HG02763 (cell line): ENCODE measurements around the gene NET1.

Source experiments
- ATAC-seq: cut with Tn5 transposase; IDR thresholded peaks from one replicate; pipeline ENCODE4 v1.9.1; 2021; ENCODE audit warnings: mild to moderate bottlenecking, moderate library complexity; ENCODE audit not compliant: unreplicated experiment

Gene NET1

DNA sequence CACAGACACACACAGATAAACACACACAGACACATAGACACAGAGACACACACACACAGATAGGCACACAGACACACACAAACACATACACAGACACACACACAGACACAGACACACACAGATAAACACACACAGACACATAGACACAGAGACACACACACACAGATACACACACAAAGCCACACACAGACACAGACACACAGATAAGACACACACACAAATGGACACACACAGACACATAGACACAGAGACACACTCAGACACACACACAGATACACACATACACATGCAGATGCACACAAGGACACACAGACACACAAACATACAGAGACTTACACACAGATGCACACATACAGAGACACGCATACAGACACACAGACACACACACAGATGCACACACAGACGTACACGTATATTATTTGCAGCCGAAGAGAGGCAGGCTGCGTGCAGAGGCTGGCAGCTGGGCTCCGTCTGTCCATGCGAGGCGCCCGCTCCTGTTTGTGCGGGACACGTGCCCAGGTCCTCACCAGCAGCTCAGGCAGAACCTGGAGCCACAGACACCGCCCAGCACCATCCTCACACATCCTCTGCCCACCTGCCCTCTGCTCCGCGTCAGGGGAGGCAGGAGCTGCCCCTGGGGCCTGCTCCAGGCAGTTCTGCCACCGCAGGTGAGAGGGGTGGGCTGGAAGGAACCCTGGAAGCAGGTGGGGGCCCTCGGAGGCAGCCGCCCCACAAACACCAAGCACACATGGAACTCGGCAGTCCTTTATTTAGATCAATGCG is 85.8 kb downstream of the NET1 start:
- ATAC-seq: no peak

DNA sequence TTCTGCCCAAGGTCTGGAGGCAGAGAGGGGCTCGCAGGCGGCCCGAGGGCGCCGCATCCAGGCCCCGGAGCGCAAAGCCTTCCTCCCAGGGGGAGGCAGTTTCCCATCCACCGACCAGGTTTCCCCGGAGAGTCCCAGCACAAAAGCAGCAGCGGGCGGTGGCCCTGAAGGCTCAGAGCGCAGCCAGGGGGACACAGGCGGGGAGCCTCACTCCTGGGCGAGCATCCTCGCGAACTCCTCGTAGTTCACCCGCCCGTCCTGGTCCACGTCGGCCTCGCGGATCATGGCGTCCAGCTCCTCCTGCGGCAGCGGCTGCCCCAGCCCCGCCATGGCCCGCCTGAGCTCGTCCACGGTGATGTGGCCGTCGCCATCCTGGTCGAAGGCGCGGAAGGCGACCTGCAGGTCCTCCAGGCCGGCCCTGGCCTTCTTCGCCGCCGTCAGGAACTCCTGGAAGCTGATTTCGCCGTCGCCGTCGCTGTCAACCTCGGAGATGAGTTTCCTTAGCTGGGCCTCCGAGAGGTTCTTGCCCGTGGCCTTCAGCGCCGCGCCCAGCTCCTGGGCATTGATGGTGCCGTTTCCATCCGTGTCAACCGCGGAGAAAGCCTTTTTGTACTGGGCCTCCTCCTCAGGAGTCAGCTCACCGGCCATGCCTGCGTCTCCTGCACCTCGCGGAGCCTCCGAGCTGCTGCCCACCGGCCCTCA is 86.6 kb downstream of the NET1 start:
- ATAC-seq: no peak

DNA sequence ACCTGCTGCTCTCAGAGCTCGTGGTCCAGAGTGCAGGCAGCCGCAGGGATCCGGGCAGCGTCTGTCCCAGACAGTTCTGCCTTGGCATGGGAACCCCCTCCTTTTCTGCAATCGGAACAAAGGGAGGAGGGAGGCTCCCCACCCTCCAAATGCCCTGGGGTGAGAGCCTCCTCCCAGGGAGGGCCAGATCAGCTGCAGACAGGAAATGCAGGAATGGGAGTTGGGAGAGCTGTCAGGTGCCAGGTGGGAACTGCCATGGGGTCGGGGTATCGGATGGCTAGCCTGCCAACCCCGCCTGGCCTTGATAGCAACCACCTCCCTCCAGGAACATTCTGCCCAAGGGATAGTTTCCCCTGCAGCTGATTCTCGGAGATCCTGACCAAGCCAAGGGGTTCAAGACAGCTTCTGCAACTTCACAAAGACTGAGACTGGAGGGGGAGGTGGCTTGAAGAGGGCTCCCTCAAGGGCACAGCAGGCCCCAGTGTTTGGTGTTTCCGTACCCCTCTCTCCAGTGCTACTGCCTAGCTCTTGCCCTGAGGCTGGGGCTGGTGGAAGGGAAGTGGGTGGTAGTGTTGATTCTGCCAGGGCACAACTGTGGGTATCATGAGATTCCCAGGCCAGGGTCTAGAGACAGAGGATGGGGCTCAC is 87.3 kb downstream of the NET1 start, which contains the start of gene CALML5:
Gene CALML5 (minus strand): TSS at position 78 of the 648 bp plus-strand sequence. CDS start 132 bp downstream, outside the sequence.
- ATAC-seq: no peak

GRCh38 chr10:5500162-5500670 is 87.9 kb downstream of the NET1 start:
- no peak for ATAC-seq

DNA sequence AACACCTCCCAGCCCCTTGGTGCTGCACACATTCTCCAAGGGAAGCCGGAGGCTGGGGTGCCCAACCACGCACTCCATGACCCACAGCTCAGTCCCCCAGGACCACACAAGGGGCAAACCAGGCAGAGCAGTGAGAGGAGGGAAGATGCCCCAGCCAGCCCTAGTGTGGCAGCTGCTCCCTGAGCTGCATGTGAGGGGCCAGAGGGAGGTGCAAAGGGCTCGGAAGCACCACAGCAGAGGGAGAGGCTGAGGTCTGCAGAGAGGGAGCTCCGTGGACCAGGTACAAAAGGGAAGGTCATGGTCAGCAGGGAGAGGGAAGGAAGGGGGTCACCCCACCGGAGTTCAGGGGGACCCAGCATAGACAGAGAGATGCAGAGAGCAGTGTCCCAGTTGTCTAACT is 88.6 kb downstream of the NET1 start:
- ATAC-seq: no peak

DNA sequence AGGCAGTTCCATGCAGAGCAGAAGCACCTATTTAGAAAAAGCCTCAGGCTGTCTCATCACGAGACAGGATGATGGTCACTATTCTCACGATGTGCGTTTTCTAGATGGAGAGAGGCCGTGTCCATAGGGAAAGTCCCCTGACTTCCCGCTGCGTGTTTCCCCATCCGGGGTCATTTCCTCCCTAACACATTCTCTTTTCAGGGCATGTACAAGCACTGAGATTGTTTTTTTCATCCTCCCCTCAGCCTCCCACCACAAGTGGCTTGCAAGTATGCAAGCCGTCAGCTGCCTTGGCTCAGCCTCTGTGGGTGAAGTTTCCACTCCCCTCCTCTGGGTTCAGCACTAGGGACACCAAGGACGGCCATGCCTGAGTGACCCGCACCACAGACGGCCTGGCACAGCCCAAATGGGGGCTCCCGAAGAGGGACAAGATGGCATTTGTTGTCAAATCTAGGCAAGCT is 89.7 kb downstream of the NET1 start:
- ATAC-seq: no peak

DNA sequence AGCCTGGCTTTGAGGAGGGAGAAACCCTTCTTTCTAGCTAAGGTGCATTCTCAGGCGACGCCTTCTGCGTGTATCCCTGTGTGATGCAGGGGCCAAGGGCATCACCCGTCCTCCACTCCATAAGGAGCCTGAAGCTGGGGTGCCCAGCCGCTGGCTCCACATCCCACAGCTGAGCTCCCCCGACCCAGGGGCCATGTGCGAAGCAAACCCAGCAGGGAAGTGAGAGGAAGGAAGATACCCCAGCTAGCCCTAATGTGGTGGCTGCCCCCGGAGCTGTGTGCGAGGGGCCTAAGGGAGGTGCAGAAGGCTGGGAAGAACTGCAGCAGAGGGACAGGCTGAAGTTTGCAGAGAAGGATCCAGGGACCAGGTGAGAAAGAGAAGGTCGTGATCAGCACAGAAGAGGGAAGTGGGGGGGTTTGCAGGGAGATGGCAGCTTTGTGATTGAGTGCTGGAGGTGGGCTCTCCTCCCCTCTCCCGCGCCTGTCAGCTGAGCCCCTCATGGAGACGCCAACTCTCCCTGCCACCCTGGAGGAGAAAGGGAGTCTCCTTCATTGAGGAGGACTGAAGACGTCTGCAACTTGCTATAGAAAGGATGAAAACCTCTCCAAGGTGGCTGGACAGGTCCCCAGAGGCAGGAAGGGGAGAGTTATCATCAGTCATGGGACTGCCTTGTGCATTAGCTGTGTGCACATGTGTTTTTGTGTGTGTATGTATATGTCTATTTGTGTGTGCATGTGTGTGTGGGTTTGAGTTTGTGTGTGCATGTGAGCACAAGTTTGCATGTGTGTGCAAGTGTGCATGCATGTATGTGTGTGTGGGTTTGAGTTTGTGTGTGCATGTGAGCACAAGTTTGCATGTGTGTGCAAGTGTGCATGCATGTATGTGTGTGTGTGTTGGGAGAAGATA is 90.5 kb downstream of the NET1 start:
- no peak for ATAC-seq

GRCh38 chr10:5503477-5503835 is 91.1 kb downstream of the NET1 start:
- no peak for ATAC-seq

GRCh38 chr10:5504146-5505072 is 92.1 kb downstream of the NET1 start:
- no peak for ATAC-seq

- ATAC-seq: no peak
Observed at GRCh38 chr10:5506246-5506645, 93.9 kb downstream of the NET1 start.

GRCh38 chr10:5506751-5507648 is 94.6 kb downstream of the NET1 start:
- no peak for ATAC-seq

GRCh38 chr10:5507649-5508131 is 95.3 kb downstream of the NET1 start:
- no peak for ATAC-seq

- no peak for ATAC-seq
Observed at GRCh38 chr10:5508161-5508604, 95.8 kb downstream of the NET1 start.
